GM21528 (cell line): ENCODE measurements around the gene DGUOK.

Experiments
- ATAC-seq: cut with Tn5 transposase; IDR thresholded peaks from one replicate; pipeline ENCODE4 v1.9.1; 2021; ENCODE audit warnings: mild to moderate bottlenecking, moderate library complexity; ENCODE audit not compliant: unreplicated experiment, low FRiP score

The DGUOK gene

GRCh38 chr2:73944714-73945113 is 18.0 kb downstream of the DGUOK start:
- no peak for ATAC-seq

DNA sequence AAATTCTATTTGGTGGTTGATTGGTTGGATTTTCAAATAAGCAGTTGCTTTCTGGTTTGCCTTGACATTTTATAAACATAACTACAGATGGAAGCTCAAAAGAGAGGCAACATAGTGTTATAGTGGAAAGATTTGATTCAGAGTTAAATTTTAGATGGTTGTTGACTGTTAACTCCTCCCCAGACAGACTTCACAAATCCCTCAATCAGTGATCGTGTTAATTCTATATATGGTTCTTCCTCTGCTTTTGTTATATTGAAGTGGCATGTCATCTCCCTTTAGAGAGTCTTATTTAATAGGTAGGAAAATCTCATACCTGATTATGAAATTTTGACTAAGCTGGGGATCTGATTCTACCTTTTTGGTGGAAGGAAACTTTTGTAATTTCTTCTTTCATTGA is 19.5 kb downstream of the DGUOK start:
- no peak for ATAC-seq

DNA sequence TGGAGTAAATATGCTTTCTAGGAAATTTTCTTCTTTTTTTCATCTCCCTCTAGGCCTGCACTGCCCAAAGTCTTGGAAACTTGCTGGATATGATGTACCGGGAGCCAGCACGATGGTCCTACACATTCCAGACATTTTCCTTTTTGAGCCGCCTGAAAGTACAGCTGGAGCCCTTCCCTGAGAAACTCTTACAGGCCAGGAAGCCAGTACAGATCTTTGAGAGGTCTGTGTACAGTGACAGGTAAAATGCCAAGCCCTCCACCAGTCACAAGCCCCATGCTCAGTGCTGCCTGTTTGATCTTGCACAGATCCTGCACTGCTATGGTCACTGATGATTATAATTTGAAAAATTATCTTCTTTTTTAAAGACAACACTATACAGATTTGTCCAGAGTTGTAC is 20.0 kb downstream of the DGUOK start:
- no peak for ATAC-seq

DNA sequence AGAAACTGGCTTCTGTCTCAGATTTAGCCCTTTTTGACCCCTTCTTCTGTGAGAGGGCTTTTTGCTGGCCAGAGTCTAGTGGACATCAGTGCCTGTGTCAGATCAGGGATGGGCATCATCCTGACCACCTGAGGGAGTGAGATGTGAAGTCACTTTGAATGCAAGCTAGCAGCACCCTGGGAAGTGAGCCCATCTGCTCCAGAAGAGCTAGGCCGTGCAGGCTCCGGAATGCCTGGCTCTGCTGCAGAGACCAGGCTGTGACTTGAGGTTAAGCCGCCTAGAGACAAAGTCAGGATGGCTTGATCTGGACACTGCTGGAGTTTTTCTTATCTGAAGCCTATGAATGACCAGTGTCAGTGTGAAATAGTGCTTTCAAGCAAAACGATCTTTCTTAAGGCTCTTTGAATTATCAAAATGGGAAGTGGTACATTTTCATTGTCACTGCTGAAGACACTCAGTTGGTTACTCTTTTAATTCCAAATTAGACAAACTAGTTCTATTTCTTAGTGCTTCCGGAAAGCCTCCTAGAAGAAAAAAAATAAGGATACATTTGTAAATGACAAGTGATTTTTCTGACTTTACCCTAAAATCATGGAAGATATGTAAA is 20.8 kb downstream of the DGUOK start:
- no peak for ATAC-seq

- ATAC-seq, result no peak
These were observed 23.1 kb downstream of the DGUOK start for GRCh38 chr2:73949802-73950201.

DNA sequence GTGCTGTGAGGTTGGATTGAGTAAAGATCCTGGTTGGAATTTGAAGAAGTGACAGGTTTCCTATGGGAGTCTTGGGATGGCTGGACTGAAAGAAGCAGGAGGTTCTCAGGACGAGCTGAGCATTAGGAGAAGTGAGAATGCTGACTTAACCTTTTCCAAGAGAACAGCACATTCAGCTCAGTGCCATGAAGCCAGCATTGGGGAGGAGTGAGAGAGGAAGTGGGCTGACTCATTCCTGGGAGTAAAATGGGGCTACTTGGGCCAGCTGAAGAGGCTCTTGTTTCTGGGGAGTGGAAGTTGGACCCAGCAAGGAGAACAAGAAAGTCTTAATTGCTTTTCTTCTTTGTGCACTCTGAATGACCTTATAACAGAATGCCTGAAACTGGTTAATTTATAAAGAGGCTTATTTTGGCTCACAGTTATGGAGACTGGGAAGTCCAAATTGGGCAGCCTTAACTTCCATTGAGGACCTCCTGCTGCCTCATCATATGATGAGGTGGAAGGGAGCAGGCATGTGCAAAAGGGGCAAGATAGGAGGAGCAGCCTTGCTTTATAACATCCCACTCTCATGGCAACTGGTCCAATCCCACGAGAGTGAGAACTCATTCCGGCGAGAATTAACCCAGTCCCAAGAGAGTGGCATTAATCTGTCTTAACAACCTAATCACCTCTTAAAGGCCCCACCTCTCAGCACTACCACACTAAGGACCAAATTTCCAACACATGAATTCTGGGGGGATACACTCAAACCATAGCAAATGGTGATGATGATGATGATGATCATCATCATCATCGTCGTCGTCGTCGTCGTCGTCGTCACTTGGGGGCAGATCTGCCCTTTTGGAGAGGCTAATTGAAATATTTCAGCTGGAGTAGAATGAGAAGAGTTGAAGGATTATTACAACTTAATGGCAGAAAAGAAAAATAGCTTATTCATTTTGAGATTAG is 26.1 kb downstream of the DGUOK start:
- no peak for ATAC-seq

DNA sequence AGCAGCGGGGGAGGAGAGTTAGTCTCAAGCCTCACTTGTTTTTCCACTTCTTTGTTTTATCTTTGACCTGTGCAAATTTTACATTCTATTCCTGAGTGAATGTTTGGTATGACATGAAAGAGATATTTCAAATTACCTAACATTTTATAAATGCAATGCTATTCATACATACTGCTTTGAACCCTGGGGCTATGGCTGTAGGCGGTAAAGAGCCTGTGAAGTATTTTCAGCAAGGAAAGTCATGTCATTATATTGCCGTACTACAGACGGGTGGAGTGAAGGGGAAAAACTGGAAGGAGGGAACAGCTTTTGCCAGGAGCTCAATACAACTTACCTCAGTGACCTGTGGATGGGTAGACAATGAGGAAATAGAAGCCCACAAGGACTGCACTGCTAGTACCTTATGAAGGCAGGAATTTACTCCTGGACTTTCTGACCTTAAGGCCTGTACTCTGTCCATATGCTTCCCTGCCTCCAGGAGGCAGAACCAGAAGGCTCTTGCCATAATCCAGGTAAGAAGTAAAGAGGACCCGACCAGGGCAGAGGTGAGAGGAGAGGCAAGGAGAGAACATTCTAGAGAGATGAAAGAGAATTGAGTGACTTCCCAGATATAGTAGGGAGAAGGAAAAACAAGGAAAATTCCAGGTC is 29.7 kb downstream of the DGUOK start:
- ATAC-seq, result no peak

- no peak for ATAC-seq
These were observed 34.6 kb downstream of the DGUOK start for GRCh38 chr2:73961274-73961673.

DNA sequence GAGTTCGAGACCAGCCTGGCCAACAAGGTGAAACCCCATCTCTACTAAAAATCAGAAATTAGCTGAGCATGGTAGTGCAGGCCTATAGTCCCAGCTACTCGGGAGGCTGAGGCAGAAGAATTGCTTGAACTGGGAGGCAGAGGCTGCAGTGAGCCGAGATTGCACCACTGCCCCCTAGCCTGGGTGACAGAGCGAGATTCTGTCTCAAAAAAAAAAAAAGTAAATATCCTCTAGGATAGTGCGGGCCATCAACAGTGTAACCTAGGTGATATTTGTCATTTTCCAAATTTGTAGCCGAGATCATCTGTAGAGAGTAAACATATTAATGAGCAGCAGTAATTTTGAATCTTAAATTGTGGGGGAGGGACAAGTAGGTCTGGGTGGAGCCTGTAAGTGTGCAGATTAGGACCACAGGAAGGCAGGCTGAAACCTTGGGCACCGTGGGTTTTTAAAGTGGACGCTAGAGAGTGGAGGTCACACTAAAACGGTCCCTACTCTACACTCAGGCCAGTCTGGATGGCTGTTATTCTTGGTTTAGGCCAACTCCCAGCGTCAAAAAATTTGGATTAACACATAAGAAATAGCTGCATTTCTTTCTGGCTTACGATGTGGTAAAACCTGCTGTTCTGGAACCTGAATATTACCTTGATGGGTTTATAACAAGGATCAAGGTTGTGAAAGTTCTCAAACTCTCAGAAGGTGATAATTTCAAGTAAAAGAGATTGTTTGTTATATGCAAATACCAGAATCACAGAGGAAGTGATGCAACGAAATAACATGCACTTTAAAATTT is 35.3 kb downstream of the DGUOK start:
- ATAC-seq, result no peak

GRCh38 chr2:73962798-73963197 is 36.1 kb downstream of the DGUOK start:
- ATAC-seq, result no peak

GRCh38 chr2:73963385-73964120 is 36.9 kb downstream of the DGUOK start:
- no peak for ATAC-seq

GRCh38 chr2:73964223-73964622 is 37.5 kb downstream of the DGUOK start:
- no peak for ATAC-seq

DNA sequence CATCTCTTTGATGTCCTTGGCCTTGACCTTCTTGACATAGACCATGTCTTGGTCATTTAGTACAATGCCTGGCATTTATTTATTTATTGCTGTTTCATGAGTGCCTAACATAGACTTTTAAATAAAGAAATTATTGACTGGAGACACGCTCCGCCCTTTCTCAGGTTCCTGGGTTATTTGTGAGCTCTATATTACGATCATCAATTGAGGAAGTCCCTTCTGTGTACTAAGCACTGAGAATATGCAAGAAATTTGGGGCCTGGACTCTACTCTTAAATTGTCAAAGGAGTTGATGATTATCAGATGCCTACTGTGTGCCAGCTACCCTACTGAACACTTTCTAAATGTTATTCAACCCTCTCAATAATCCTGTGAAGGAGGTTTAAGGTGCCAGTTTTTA is 38.4 kb downstream of the DGUOK start:
- no peak for ATAC-seq

DNA sequence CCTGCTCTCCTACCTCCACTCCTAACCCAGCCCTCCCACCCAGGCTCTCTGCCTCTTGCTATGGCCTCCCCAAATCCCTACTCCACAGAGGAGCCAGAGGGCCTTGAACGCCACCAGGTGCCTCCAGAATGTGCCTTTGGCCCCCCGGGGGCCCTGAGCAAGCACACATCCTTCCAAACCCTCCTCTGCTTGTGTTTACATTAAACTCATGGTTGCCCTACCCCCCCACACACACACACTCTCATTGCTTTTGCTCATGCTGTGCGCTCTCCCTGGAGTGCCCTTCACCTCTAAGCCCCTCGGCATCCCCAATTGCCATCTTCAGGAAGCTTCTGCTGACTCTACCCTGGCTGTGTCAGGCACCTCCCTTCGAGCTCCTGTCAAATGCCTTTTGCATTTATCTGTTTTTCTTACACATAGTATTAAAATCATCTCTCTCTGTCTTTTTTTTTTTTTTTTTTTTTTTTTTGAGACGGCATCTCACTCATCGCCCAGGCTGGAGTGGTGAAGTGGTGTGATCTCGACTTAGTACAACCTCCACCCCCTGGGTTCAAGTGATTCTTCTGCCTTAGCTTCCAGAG is 41.8 kb downstream of the DGUOK start:
- ATAC-seq, result no peak

DNA sequence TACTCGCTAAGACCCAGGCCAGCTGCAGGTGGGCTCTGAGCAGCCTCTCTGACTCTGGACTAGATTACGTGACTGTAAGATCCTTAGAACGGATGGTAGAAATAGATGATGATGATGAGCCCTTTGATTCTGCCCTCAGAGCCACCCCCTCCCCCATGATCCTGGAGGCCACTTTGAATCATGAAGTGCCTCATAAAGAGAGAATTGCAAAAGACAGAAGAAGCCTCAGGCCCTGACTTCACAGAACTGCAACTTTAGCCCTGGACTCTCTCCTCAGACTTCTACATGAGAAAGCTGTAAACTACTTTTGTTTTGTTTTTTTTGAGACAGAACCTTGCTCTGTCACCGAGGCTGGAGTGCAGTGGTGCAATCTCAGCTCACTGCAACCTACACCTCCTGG is 42.7 kb downstream of the DGUOK start:
- ATAC-seq, result no peak

GRCh38 chr2:73970141-73970803 is 43.6 kb downstream of the DGUOK start:
- ATAC-seq, result no peak

GRCh38 chr2:73970850-73971471 is 44.3 kb downstream of the DGUOK start:
- ATAC-seq, result peak; percentile 76

- no peak for ATAC-seq
These were observed 45.0 kb downstream of the DGUOK start for GRCh38 chr2:73971722-73972121.

DNA sequence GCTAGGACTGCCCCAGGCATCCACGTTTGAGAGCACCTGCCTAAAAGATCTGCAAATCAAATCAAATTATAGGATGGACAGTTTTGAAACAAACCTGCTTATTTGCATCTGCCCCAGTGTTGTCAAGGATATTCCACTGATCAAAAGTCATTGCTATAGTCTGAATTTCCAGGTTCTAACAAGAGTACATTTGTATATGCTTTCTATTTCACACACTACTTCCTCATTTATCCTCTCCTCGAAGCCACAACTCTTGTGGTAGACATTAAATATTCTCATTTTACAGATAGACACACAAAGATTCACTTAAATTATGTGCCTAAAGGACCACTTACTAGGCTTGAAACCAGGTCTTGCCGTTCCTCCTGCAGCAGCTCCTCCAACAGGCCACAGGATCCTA is 46.2 kb downstream of the DGUOK start:
- ATAC-seq, result no peak
